Stimulated activated CD4-positive, alpha-beta T cell treated with anti-CD3 and anti-CD28 coated beads, Interleukin-4, amount 100 ng/mL, for 24 hours (primary cell): ENCODE measurements around the gene TWIST2.

ENCODE experiments used
- DNase-seq: peaks from one replicate; pipeline ENCODE4 v3.0.0-alpha.2; 2020

Gene TWIST2

DNA sequence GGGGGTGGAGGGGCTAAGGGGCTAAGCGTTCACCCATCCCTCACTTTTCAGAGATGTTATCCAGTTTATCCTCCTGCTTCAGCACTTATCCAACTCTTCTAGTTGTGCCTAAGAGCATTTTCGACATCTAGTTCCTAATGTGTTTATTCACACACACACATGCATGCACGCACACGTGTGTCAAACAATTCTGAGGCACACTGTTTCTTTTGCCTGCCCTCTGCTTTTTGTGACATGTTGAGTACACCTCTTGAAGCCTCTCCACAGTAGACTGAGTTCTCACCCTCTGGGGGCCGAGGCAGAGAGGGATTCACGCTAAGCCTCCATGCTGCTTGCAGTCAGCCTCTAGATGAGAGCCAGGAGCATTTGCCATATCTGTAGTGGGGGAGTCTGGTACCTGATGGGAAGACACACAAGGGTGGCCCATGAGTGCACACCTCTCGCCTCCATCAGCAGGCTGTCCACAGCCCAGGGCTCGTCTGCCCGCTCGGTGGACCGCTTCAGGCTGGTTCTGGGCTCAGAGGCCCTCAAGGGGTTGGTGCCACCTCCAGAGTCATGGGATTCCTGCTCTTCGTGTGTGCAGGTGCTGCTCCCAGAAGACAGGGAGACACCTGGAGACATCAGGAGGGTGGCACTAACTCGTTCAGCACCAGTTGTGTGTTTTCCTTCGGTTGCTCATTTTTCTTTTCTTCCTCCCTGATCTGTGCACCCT lies 11.9 kb downstream of the TWIST2 start:
- no peak for DNase-seq

DNA sequence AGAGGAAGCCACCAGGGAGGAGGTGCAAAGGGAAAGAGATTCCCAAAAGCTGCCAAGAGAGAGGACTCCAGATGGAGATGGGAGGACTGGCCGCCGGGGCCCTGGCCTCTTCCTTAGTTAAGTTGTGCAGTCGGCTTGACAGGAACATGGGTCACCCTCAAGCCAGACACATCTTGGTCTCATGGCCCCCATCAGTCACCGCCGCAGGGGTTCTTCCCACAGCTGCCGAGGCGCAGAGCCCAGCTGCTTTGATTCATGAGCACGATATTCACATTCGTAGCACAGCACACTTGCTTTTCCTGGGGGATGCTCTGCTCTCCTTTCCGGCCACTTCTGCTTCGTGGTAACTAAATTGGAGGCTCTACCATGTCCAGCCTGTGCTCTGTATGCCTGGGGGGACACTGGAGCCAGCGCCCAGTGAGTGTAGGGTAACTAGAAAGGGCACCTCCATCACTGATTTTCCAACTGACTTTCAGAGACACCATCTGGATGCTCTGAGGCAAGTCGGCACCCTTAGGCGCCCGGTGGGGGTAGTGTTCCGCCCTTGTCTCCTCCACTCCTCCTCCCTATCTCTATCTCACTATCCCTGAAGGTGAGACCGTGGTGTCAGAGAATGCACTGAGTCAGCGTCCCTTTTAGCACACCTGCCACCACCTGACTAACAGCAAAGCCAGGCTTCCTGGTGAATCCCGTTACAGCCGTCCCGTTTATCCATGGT lies 13.3 kb downstream of the TWIST2 start:
- no peak for DNase-seq

DNA sequence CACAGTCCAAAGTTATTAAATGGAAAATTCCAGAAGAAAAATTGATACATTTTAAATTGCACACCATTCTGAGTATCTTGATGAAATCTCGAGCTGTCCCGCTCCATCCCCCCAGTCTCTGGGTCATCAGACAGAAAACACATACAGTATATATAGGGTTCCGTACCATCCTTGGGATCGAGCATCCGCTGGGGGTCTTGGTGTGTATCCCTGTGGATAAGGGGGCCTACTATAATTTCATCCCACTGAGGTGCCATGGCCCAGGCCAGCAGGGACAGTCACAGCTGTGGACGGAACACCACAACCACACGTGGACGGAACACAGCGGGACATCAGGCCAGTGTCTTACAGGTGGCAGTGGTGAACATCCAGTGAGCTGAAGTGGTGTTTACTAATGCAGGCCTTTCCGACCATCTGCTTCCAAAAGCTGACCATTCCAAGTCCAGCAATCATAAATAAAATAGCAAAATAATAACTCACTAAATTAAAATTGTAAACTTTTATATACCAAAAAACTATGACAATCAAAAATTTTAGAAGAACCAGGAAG lies 14.0 kb downstream of the TWIST2 start:
- no peak for DNase-seq

DNA sequence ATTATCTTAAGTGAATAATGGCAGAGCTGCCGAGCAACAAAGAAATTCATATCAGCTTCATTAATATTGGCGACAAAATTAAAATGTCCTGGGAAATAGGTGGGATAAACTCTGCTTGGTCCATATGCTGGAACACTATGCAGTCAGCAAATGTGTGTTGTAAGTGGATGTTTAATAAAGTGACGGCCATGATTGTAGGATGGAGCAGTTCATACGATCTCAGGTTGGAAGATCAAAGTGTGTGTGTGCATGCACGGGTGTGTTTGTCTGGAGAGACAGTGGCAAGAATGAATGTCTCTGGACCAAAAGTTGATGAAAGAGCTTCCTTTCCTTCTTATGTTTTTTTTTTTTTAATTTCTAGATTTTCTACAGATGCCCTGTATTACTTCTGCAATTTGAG lies 14.8 kb downstream of the TWIST2 start:
- no peak for DNase-seq

DNA sequence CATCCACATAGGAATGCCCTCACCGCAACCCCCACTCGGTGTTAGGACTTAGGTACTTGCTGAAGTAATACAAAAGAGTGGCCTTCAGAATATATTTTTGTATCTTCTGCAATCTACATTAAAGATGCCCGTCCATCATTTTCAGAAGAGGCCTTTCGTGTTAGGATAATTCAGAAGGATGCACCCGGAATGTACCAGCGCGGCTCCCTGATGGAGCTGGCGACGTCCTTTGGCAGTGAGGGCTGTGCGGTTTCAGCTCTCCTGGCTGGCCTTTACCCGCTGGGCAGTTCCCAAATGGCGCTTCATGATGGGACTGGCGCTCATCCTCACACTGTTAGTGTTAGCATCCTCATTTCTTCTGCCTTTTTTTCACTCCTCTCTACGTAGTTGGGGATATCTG lies 15.3 kb downstream of the TWIST2 start:
- DNase-seq = no peak

DNA sequence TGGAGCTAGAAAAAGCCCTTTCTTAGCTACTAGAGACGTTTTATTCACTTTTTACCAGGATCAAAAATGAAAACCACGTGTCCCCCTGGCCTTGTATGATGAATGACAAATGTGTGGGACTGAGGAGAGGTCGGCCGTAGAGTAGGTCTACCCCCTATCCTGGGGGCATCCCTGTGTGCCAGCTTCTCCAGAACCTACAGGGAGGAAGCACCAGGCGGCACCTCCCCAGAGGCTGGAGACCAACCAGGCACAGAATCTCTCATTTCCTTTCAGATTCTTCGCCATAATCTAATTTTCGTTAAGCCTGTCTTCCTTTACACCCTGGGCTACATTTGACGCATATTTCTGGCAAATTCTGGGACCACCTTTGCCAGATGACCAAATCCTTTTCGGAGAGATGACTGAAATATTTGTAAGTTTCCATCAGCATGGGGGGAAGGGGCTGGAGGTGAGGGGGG lies 15.9 kb downstream of the TWIST2 start:
- no peak for DNase-seq

DNA sequence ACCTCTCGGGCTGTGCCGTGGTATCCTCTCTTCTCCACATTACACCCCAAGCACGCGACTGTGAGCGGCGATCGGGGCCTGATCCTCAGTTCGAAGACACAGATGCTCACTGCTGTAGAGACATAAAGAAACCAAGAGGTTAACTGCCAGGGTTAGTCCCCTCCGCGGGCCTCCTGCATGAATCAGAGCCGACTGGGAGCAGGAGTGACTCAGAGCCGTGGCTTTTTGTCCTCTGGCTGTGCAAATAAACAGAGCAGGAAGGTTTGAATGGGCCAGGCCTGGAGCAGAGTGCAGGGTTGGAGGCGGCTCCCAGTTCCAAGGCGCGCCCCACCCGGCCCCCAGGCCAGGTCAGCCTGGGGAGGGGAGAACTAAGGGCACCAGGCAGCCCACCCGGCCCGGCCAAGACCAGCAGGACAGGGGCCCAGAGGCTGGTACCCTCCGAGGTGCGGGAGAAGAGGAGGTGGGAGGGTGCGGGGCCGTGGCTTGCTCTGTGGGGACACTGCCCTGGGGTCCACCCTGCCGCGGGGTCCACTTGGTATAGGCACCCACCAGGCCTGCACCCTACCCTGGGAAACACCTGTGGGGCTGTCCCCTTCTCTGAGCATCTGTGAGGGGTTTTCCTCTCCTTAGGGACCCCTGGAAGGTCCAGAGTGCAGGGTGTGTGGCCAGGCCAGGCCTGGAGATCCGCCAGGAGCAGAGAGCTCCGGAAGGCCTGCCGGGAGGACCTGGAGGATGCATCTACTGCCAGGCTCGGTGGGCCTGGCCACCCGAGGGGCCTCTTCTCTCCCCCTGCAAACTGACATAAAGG lies 16.5 kb downstream of the TWIST2 start:
- peak; percentile 42 for DNase-seq

DNA sequence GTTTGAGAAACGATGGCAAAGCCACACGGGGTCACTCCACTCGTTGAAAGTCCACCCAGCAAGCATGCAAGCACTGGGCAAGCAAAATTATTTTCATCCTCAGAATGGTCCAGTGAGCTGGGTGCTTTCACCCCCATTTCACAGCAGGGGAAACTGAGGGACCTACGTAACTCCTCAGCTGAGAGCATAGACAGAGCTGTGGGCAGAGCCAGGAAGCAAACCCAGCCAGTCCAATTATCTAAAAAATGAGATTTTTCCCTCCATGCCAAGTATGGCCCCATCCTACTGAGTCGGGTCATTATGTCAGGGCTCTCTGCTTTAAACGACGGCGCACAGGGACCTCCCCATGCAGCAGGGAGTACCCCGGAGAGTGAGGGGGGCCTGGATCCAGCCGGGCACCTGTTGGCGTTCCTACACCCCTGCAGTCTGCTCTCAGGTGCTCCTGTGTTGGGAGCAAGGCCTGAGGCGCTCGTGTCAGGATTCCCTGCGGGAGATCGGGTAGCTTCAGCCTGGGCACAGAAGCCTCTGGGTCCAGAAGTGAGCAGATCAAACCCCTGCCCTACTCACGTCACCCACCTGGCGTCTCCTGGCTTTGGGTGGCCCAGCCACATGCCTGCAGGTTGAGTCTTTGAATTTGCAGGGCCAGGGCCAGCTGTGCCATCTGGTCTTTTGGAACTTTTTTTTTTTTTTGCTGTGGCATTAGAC lies 17.3 kb downstream of the TWIST2 start:
- no peak for DNase-seq

DNA sequence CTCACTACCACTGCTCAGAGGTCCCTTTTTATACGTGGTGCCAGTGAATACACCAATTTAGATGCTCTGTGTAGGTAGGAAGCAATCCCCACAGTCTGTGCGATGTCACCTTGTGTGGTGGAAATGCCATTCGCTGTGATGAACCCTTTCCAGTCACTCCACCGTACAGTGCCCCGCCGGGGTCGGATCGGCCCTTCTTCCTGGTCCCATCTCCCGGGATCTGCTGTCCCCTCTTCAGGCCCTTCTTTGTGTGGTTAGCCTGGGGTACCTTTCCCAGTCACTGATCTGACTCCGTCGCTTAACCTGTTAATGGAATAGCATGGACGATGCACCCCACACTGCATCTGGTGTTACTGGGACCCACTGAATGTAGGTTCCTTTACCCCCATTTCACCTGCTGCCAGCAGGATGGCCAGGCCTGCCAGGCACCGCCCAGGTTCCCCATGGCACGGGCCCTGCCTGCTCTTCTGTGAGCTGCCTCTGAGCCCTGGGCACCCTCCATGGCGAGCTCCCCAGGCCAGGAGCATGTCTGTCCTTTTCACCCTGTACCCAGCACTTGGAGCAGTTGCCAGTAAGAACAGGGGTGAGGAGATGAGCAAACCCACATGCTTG lies 18.0 kb downstream of the TWIST2 start:
- no peak for DNase-seq

DNA sequence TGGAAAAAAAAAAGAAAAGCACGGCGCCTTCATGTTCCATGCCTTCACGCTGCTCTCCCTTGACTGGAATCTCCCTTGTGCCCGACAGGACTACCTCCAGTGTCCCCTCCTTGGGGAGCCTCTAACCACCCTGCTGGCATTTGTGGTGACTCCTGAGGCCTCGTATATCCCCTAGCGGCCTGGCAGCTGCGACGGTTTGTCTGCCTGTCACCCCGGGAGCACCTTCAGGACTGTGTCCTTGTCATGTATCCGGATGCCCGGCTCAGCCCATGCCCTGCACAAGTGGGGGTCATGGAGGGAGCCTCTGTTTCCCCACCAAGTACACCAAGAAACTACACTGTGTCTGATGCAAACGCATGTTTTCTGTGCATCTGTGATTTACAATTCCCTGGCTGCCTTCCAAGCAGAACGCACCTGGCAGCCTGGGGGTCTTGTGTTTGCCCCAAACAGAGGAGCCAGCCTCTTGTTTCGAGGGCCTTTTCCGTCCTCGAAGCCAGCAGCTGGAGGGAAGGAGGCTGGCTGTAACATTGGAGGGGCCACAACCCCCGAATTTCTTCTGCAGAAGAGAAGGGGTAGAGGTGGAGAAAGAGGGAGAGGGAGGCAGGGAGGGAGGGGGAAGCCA lies 18.9 kb downstream of the TWIST2 start:
- DNase-seq = no peak

DNA sequence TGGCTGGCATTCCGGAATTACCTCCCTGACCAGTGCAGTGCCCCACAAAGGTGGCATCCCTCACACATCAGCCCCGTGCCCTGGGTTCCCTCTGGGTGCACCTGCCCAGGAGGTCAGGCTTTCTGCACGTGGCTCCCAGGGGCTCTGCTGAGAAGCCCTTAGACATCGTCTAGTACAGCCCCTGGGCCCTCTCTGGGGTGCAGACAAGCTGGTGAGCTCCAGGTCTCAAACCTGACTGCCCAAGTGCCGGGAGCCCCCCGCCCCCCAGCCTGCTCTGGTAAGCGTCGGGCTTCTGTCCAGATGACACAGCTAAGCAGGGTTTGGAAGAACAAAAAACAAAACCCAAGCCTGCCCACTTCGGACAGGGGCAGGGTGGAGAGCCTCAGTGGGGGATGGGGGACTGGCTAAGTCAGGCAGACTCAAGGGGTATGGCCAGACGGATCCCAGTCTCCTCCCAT lies 20.2 kb downstream of the TWIST2 start:
- no peak for DNase-seq

DNA sequence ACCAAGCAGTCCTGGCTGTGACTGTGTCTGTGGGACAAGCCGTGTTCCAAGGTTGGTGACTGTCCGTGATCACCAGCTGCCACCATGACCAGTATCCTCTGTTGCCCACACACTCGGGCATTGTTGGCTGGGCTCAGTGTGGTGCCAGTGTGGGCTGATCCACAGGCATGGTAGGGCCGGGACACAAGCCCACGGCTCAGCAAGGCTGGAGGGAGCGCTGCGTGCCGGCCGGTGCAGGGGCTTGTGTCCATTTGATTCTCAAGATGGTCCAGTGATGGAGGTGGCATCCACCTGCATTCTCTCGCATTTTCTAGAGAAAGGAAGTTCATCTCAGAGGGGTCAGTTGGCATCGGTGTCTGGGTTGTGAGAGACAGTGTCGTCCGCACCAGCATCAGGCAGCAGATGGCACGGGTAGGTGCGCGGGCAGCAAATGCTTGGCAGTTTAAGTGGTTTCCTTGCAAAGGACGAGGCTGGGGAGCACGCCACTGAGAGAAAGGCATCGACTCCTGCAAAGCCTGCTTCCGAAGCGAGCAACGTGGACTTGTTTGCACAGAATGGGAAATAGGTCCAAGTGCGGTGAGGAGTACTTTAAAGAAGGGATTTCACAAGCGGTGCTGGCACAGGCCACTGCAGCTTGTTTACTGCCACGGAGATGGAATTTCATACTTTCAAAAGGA lies 20.9 kb downstream of the TWIST2 start:
- no peak for DNase-seq

DNA sequence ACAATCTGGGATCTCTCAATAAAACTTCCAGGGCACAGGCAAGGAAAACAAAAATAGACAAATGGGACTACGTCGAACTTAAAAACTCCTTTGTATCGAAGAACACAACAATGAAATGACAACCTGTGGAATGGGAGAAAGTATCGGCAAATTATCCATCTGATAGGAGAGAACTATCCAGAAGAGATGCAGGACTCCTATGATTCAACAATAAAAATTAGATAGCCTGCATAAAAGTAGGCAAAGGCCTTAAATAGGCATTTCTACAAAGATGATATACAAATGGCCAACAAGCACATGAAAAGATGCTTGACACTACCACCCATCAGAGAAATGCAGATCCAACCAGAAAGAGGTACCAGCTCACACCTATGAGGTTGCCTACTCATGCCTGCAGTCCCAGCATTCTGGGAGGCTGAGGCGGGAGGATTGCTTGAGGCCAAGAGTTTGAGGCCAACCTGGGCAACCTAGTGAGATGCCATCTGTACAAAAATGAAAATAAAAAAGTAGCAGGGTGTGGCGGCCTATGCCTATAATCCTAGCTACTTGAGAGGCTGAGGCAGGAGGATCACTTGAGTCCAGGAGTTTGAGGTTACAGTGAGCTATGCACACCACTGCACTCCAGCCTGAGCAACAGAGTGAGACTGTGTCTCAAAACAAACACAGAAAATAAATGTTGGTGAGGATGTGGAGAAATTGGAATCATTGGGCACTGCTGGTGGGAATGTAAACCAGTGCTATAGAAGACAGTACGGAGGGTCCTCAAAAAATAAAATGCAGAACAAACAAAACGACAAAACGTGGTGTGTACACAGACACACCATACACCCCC lies 21.6 kb downstream of the TWIST2 start:
- DNase-seq = no peak

DNA sequence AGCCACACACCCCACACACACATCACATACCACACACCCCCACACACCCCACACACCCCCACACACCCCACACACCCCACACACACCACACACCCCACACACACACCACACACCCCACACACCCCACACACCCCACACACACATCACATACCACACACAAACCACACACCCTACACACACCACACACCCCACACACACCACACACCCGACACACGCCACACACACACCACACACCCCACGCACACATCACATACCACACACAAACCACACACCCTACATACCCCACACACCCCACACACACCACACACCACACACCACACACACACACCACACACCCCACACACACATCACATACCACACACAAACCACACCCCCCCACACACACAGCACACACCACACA lies 22.4 kb downstream of the TWIST2 start:
- DNase-seq = no peak

DNA sequence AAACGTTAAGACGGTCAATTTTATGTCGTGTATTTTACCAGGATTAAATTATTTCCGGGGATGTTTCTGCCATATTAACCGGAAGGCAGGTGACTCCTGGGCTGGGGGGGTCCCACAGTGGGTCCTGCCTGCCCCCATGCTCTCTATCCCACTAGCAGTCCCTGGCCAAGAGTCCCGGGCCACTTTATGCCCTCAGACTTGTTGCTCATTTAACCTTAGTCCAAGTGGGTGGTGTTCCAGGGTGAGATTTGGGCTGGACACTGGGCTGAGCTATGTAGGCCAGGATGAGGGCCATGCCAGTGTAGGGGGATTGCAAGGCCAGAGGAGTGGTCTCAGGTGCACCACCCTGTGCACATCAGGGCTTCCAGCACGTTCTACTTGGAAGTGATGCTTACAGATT lies 24.1 kb downstream of the TWIST2 start:
- no peak for DNase-seq

DNA sequence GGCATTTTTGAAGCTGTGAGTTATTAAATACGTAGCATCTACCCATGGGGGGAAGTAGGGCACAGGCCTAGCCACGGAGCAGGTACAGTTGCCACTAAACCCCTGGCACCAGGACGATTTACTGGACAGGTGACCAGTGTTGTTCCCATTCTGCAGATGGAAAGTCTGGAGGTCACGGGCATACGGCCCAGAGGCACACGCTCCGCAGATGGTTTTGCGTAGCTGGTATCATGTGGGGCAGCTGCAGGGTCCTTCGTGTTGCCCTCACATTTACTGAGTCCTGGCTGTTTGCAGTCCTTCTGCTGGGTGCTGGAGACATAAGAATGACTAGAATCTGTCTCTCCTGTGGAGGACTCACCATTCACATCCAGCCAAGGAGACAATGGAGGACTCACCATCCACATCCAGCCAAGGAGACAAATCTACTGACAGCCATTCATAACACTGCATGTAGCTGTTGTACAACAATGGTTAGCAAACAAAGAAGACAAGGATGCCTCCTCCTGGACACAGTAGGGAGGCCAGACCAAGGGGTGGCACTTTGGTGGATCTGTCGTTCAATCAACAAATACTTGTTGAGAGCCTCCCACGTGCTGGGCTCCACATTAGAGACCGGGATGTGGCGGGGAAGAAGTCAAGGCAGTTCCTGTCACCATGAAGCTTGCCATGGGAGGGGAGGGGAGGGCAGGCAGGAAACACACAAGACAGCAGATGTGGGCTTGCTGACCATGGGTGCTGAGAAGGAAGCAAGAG lies 24.9 kb downstream of the TWIST2 start:
- DNase-seq = no peak

DNA sequence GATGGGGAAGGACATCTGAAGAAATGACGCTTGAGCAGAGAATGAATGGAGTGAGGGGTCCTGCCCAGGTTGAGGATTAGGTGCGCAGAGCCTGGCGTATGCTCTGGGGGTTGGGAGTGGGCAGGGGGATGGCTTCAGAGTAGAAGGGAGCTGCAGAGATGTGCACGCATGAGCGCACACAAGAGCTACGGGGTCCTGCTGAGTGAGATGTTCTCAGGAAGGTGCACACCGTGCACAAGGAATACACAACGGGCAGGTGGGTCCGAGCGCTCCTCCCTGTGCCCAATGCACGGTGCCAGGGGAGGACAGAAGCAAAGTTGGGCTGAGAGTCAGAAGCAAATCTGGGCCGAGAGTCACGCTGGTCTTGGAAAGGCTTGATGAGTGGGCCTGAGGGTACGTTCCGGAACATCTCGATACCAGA lies 25.5 kb downstream of the TWIST2 start:
- DNase-seq = no peak

DNA sequence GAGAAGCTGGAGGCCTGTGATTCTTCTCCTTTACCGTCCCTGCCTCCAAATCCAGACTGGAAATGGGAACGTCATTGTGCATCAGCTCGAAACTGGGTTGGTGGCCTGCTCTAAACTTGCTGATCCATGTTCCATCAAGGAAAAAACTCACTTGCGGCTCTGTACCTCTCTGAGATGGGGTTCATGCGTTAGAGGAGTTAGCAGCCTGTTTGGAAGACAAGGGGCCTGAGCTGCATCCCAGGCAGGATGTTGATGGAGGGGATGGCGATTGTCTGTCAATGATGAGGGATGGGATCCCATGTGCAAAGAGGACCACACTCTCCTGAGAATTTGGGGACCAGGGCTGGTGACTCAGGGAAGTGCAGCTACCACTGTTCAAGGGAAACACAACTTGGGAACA lies 26.0 kb downstream of the TWIST2 start:
- no peak for DNase-seq

DNA sequence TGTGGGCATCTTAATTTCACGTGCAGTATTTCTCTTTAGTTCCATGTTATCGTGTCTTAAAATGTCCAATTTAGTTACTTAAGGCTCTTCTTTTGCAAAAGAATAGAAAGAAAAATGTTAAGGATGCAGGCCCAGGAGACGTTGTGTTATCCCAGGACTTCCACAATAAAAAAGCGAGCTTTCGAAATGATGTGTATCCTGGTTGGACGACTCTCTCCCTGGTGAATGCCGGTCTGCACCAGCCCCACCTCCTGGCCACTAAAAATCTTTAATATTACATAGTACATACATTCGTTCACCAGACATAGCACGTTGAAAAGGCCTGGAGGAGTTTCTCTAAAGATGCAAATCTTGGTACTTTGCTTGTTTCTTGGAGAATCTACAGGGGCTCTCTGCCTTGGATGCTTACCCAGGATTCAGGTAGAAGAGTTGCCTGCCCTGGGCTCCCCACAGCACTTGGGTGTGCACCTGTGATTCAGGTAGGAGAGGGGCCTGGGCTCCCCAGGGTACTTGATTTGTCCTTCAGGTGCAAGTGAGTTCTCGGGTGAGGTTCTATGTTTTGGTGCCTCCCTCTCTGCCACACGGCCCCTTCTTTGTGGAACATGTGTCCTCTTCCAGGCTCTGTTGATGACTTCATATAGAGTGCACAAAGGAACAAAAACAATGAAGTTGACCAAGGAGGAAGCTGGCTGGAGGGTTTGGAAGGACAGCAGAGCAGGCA lies 26.6 kb downstream of the TWIST2 start:
- DNase-seq = no peak
